A549 (cell line): Measurements from ENCODE around the gene PIWIL4. TPM values are rescaled to one million over a fixed set of nuclear protein-coding genes. Genes with fewer than 3 reads are reported as not detected.

Experiments
- ATAC-seq, 2 experiments: fragments of 200-7000 bp in 1 of 2; fragments of >200 bp in 1 of 2; cut with Nextera tagmentation in 1 of 2; cut with Tn5 transposase in 1 of 2; 3 replicates each; pipeline versions ENCODE4 v1.8.0 to v1.9.1; 2018 to 2020; ENCODE audit warnings: mild to moderate bottlenecking in 1 of 2, moderate library complexity in 1 of 2
- CTCF ChIA-PET: fragments of 300-600 bp; sonication (Branson Sonifier 250); formaldehyde crosslinking; extraction: SDS; loops from one replicate; lab custom pipeline; 2021; ENCODE audit warnings: antibody characterized with exemption, inconsistent platforms; lab: Yijun Ruan, JAX
- POLR2A ChIA-PET: fragments of 350-600 bp; formaldehyde crosslinking; extraction: SDS; loops from one replicate; lab custom pipeline; 2021; ENCODE audit warnings: antibody characterized with exemption, inconsistent platforms; lab: Yijun Ruan, JAX
- DNase-seq, 2 experiments: peaks; one replicate each; pipeline versions ENCODE4 v3.0.0 to v3.0.0-alpha.2; 2011 to 2016; ENCODE audit warnings: low read depth in 1 of 2, low spot score in 1 of 2
- FAIRE-seq: peaks from 2 replicates; lab custom pipeline; 2011; peaks lifted over from hg19 to GRCh38; lab: Jason Lieb, UNC
- H3K27ac ChIP-seq, 2 experiments: fragments of >200 bp; sonication (Bioruptor Twin); formaldehyde crosslinking; 3 replicates each; pipeline ENCODE4 v1.5.1; 2016 to 2017
- H3K4me1 ChIP-seq: fragments of >200 bp; sonication (Bioruptor Twin); formaldehyde crosslinking; 3 replicates; pipeline ENCODE4 v1.6.1; 2016
- H3K4me2 ChIP-seq: fragments of >200 bp; sonication (Bioruptor Twin); formaldehyde crosslinking; 3 replicates; pipeline ENCODE4 v1.6.1; 2016
- H3K4me3 ChIP-seq: fragments of >200 bp; sonication (Bioruptor Twin); formaldehyde crosslinking; 3 replicates; pipeline ENCODE4 v1.5.1; 2016
- H3K9me3 ChIP-seq: fragments of >200 bp; sonication (Bioruptor Twin); formaldehyde crosslinking; 3 replicates; pipeline ENCODE4 v1.6.1; 2016
- FOSB ChIP-seq: fragments of 250-450 bp; sonication (Bioruptor Pico); IDR thresholded peaks from 2 replicates; pipeline ENCODE4 v1.5.0; 2020; ENCODE audit warnings: mild to moderate bottlenecking, moderate library complexity
- WGBS: methylation state at CpG from one replicate; pipeline ENCODE4 v1.1.6; 2017; ENCODE audit errors: missing lambda C conversion rate; 5-methylcytosine and 5-hydroxymethylcytosine counted together
- polyA plus RNA-seq, 4 experiments: library from polyadenylated mRNA; depleted of rRNA in 3 of 4; stranded (reverse); fragments of >200 nt; fragmentation: RNase III in 1 of 4; extraction: RNeasy Plus Mini Kit Qiagen cat#74134 plus additional on column Dnase treatment in 1 of 4; gene quantifications; 2 replicates in 3 of 4; 3 replicates in 1 of 4; pipeline ENCODE4 v1.2.3, GENCODE V29; 2011 to 2017
- TF ChIP-seq, protein P1 (sequence below): fragments of 450-650 bp; IDR thresholded peaks from 2 replicates; pipeline ENCODE4 v1.6.1; 2014; ENCODE audit warnings: antibody characterized with exemption

The PIWIL4 gene
- polyA plus RNA-seq, 2 of the 4 experiments (the other 2 are of a cell fraction), result 0.28 to 0.35 TPM

DNA sequence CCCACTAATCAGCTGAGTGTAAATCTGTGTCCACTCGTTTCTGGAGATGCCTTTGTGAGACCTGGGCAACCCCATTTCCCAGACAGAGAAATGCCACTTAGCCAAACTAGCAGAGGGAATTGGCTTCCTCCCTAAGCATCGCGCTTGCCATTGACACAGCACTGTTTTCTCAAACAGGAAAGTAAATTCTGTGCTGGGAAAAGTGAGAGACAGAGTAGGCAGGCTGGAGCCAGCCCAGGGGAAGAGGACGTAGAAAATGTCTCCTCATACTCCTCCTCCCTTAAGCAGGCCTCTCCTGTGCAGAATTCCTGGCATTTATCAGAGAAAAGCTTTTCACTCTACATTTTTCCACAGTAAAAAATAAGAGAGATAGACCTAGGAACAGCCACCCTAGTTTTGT is 101.9 kb downstream of the PIWIL4 start:
- H3K4me3 ChIP-seq, result no peak overlapping the region
- TF ChIP-seq, protein P1, sequence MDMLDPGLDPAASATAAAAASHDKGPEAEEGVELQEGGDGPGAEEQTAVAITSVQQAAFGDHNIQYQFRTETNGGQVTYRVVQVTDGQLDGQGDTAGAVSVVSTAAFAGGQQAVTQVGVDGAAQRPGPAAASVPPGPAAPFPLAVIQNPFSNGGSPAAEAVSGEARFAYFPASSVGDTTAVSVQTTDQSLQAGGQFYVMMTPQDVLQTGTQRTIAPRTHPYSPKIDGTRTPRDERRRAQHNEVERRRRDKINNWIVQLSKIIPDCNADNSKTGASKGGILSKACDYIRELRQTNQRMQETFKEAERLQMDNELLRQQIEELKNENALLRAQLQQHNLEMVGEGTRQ, result no peak
- TF ChIP-seq FOSB (CRISPR knock-in tag), result no peak
- TF ChIP-seq, all 56 proteins: peak for 0
- ATAC-seq, result no peak
- no peak for DNase-seq
- ChIA-PET POLR2A (no interaction called here), CTCF (no interaction called here)
- no peak overlapping the region for H3K4me2 ChIP-seq
- no peaks in the 10 kb centered on the region for H3K9me3 ChIP-seq
- no peak for FAIRE-seq
- no peaks in the 10 kb centered on the region for H3K4me1 ChIP-seq
- WGBS, result 65% methylated on average over 4 of the region's 4 CpGs
- H3K27ac ChIP-seq, result no peak overlapping the region

Other genes starting within 250 kb of the PIWIL4 start
- gene GPR83, start 165.9 kb upstream of the PIWIL4 start, polyA plus RNA-seq (2011; rRNA removed), result 0.09 TPM in 2 replicates
- 0.03 to 0.07 TPM (median 0.06 TPM) in 3 replicates for gene GPR83, start 165.9 kb upstream of the PIWIL4 start, polyA plus RNA-seq (2017; fragmentation: RNase III; extraction: RNeasy Plus Mini Kit Qiagen cat#74134 plus additional on column Dnase treatment)
- 18.2 and 28.4 TPM in 2 replicates for gene MRE11, start 73.5 kb upstream of the PIWIL4 start, polyA plus RNA-seq (2011; rRNA removed)
- gene MRE11, start 73.5 kb upstream of the PIWIL4 start, polyA plus RNA-seq (2017; fragmentation: RNase III; extraction: RNeasy Plus Mini Kit Qiagen cat#74134 plus additional on column Dnase treatment), result 19.2 to 23.2 TPM (median 21.1 TPM) in 3 replicates
- gene ANKRD49, start 73.4 kb upstream of the PIWIL4 start, polyA plus RNA-seq (2011; rRNA removed), result 15.4 and 20.3 TPM in 2 replicates
- 7.4 to 9.7 TPM (median 9.6 TPM) in 3 replicates for gene ANKRD49, start 73.4 kb upstream of the PIWIL4 start, polyA plus RNA-seq (2017; fragmentation: RNase III; extraction: RNeasy Plus Mini Kit Qiagen cat#74134 plus additional on column Dnase treatment)
- gene C11orf97, start 54.9 kb upstream of the PIWIL4 start, polyA plus RNA-seq (2011; rRNA removed), result not detected in 2 replicates
- not detected in 3 replicates for gene C11orf97, start 54.9 kb upstream of the PIWIL4 start, polyA plus RNA-seq (2017; fragmentation: RNase III; extraction: RNeasy Plus Mini Kit Qiagen cat#74134 plus additional on column Dnase treatment)
- gene FUT4, start 23.4 kb upstream of the PIWIL4 start, polyA plus RNA-seq (2011; rRNA removed), result 1.7 and 1.8 TPM in 2 replicates
- gene FUT4, start 23.4 kb upstream of the PIWIL4 start, polyA plus RNA-seq (2017; fragmentation: RNase III; extraction: RNeasy Plus Mini Kit Qiagen cat#74134 plus additional on column Dnase treatment), result 1.6 TPM in 3 replicates
- gene AMOTL1, start 201.0 kb downstream of the PIWIL4 start, polyA plus RNA-seq (2011; rRNA removed), result 12.2 TPM in 2 replicates
- gene AMOTL1, start 201.0 kb downstream of the PIWIL4 start, polyA plus RNA-seq (2017; fragmentation: RNase III; extraction: RNeasy Plus Mini Kit Qiagen cat#74134 plus additional on column Dnase treatment), result 3.4 to 4.0 TPM (median 3.9 TPM) in 3 replicates